HG03575 (cell line): ENCODE measurements around the gene SLC39A11.
"Not testable (repeated sequence)": the region's sequence is repeated elsewhere in the genome, so short reads cannot be mapped to it uniquely, and the experiment has no call there.

Source experiments
- ATAC-seq: cut with Tn5 transposase; IDR thresholded peaks from one replicate; pipeline ENCODE4 v1.9.1; 2021; ENCODE audit not compliant: unreplicated experiment, insufficient number of reproducible peaks, low FRiP score; ENCODE audit errors: extremely low read depth

Gene SLC39A11

DNA sequence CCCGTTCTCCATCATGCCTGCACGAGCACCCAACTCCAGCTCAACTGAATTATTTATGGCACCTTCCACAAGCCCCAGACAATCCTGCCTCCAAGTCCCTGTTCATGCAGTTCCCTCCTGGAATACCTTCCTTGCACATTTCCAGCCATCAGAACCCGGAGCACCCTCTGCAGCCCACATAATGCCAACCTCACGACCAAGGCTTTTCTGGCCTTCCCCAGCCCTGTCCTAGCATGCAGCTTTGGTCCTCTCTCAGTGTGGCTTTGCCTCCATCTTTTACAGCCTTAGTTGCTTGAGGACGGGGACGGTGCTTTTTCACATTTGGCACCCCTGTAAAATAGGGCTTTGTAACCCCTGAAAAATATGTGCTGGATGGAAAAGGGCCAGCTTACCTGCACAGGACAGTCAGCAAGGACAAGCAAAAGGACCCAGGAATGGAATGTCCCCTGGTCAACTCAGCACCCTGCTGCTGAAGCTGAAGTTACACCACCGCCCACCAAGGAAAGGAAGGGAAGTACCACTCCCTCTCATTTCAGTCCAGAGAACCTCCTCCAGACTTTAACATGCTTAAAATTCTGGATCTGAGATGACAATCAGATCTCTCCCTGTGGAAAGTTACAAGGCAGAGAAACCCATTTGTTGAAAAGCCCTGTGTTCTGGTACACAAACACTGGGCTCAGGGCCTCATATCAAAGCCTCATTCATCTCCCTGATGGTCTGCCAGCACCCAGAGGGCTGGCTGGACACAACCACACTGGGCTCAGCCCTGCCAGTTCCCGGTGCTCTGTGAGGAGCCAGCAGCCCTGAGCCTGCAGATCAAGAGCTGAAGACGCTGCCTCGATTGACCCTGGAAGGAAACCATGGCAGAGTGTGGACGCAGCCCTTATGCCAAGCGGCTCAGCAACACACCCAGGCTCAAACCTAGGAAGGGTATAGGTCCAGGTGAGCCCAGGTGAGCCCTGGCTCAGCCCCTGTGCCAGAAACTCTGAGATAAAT is 2.9 kb downstream of the SLC39A11 start:
- no peak for ATAC-seq

DNA sequence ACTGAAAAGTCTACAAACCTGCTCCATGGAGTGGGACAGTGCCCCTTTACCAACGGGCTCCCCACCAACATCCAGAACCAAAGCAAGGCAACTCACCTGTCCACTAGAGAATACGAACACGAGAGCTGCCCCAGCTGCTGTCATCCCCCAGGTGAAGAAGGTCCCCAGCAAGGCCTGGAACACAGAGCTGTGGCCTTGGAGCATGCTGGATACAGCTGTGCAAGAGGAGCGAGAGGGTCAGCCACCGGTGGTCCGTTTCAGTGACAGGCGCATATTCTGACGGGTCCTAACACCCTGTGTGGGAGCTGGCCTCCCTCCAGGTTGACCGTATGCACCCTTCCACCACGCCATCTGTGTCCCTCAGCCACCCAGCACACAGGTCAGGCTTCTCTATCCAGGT is 3.9 kb downstream of the SLC39A11 start:
- ATAC-seq: no peak

- ATAC-seq: no peak
These were observed 9.1 kb downstream of the SLC39A11 start for GRCh38 chr17:73083432-73083831.

DNA sequence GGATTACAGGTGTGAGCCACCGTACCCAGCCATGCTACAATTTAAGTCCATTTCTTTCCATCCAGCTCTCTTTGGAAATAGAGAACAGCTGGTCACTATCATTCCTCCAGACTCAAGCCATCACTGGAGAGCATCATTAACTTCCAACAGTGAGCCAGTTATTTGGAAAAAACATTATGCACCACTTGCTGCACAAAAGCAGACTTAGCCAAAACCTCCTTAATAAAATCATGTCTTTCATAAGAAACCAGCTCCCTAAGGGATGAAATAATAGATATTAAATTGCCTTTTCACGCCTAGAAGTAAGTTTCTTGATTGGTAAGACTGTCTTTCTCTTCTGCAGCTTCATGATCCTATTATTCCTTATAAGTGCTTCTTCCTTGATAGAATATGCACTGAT is 17.9 kb downstream of the SLC39A11 start:
- ATAC-seq: no peak

DNA sequence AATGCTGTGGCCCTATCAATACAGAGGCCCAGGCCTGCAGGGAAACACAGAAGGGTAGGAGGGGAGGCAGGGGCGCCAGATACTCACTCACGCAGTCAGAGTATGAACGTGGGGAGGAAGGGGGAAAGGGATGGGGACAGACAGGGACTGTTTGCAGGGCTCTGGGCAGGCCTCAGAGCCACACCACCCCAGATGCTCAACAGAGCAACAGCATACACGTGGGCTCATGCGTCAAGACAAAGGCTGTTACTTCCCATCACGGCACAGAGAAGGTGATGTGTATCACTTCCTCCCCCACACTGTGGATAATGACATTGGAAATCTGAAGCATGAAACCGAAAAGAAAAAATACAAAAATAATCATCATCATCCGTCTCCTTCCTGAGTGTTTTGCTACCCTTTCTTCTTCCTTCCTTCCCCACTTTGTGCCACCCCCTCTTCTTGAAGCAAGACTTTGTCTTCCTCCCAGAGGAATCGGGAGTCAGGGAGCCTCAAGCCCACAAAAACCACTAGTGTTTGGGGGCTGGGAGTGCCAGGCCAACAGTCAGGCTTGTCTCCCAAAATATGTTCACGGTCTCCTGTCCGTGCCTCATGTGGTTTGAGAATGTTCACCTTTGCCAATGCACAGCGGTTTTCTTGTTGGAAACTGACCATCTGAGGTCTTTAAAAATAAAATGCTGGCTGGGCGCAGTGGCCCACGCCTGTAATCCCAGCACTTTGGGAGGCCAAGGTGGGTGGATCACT is 20.1 kb downstream of the SLC39A11 start:
- ATAC-seq: no peak

DNA sequence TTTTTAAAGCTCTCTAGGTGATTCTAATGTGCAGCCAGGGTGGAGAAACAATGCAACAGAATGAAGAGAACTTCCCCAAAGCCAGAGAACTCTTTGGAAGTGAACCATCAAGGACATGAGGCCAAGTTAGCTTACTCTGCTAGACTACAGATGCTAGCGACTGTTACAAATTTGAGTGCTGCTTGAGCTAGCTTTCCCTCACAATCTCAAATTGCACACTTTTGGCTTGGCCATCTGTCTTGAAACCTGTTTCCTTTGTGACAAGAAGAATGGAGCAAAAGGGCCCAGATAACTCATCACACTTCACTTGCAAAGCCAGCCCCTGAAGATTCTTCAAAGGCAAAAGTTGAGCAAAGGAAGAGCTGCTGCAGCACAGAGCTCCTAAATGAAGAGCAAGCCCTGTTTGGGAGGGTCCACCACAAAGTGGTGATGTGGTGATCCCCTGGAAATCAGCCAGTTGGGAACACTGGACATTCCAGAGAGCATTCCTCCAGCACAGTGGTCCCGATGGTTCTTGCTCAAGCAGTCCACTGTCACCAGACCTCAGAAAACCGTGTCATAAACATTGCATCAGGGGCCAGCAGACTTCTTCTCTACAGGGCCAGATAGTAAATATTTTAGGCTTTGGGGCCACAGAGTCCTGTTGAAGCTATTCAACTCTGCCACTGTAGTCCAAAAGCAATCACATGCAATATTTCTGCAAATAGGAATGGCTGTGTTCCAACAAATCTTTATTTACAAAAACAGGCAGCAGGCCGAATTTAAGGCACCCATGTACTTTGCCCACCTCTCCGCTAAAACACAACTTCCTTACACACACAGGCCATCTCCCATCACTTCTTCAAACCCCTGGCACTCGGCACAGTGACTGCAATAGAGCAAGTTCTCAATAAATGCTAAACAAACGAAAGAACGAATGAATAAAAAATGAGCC is 21.2 kb downstream of the SLC39A11 start:
- no peak for ATAC-seq

DNA sequence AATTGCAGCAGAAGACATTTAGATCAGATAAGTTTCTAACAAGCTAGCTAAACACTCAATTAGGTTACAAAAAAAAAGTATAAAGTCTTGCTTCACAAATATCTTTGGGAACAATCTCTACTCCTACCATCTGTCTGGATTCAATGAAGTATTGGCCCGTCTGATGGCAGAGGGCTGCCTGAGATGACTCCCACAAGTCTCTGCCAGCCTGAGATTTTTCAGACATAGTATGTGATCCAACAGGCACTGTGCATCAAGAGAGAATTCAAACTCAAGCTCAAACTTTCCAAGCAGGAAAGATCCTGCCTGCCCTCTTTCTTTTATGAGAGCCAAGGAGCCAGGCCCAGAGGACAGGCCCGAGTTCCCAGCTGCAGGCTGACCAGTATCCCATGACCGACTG is 22.6 kb downstream of the SLC39A11 start:
- ATAC-seq: no peak

GRCh38 chr17:73069164-73069770 is 23.2 kb downstream of the SLC39A11 start:
- no peak for ATAC-seq

- no peak for ATAC-seq
These were observed 23.9 kb downstream of the SLC39A11 start for GRCh38 chr17:73068322-73069153.

DNA sequence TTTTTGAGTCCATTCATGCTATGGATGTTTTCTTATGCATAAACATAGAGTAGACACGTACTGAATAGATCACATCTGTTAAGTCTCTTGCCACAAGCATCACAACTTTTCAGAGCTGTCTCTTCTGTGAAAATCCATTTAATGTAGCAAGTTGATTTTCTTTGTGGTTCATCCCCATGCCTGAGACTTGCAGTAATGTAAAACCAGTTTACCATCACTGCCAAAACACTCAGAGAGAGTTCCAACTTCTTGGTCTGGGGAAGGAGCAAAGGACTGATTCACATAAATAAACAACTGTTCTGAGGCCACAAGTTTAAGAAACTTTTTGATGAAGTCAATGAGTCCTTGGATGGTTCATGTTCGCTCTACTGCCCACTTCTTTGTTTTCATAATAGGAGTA is 24.8 kb downstream of the SLC39A11 start:
- ATAC-seq: not testable (repeated sequence)

GRCh38 chr17:73067075-73067474 is 25.4 kb downstream of the SLC39A11 start:
- no peak for ATAC-seq

- ATAC-seq: no peak
These were observed 26.2 kb downstream of the SLC39A11 start for GRCh38 chr17:73066148-73066884.

- ATAC-seq: no peak
These were observed 27.1 kb downstream of the SLC39A11 start for GRCh38 chr17:73065376-73065775.

DNA sequence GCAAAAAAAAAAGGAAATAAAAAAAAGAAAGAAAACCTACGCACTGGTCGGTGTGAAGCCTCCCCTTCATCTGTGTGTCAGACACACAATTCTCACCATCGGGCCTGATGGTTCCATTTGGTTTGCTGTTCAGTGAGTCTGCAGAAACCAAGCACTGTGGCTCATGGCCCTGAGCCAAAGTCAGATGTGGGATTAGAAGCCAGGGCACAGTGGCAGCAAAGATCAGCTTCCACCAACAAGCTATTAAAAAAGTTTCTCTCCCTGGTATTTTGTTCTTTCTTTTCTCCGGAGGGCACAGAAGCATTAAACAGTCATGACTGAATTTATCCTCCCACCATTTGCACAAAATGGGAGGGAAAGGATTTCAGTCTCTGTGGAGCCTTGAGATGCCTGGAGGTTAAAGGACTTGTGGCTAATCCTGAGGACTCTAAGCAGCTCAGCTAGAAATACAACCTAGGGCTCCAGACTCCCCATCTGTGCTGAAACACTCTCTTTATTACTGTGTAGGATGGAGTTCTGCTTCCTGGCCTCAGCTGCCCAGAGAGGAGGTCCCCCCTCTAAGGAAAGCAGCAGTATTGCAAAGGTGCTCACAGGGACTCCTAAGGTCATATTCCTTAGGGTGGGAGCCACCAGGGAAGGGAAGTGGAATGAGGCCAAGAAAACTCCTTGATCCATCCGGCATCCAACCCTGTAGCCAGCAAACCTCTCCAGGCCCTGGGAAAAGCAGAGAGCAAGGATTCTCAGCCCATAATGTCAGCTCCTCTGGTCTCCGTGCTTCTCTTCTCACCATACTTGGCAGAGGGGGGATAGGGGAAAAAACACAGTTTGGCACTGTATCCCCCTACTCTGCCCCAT is 28.2 kb downstream of the SLC39A11 start:
- ATAC-seq: no peak

- ATAC-seq: no peak
These were observed 29.8 kb downstream of the SLC39A11 start for GRCh38 chr17:73062726-73063125.

DNA sequence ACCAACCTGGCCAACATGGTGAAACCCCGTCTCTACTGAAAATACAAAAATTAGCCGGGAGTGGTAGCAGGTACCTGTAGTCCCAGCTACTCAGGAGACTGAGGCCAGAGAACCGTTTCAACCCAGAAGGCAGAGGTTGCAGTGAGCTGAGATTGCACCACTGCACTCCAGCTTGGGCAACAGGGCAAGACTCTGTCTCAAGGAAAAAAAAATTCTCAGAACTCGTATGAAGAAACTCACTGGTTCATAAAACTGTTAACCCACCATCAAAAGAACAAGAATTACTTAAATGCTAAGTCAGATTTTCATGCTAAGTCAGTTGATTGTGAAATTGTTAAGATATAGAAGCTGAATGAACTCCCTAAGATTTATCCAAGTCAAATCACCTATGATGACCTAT is 31.3 kb downstream of the SLC39A11 start:
- ATAC-seq: no peak
